KMS-11 (cell line): ENCODE results near the gene ADAMTS19.

Experiments used
- H2AFZ ChIP-seq: fragments of 200-600 bp; sonication (generic); 2 replicates; pipeline ENCODE4 v1.6.1; 2016; ENCODE audit warnings: antibody characterized with exemption, mixed run types, low read depth
- H3K27ac ChIP-seq: fragments of 200-600 bp; sonication (generic); 2 replicates; pipeline ENCODE4 v1.6.1; 2016; ENCODE audit warnings: mild to moderate bottlenecking, mixed run types
- H3K27me3 ChIP-seq: fragments of 200-600 bp; sonication (generic); 2 replicates; pipeline ENCODE4 v1.6.1; 2017; ENCODE audit warnings: mild to moderate bottlenecking, low read depth, mixed run types, moderate library complexity; ENCODE audit not compliant: insufficient read depth
- H3K36me3 ChIP-seq: fragments of 200-600 bp; sonication (generic); 2 replicates; pipeline ENCODE4 v1.6.1; 2017; ENCODE audit warnings: mild to moderate bottlenecking, mixed run types; ENCODE audit not compliant: insufficient read depth
- H3K4me1 ChIP-seq: fragments of 200-600 bp; sonication (generic); 2 replicates; pipeline ENCODE4 v1.6.1; 2016; ENCODE audit warnings: mild to moderate bottlenecking, low read depth, mixed run types; ENCODE audit not compliant: poor library complexity, severe bottlenecking
- H3K4me2 ChIP-seq: fragments of 200-600 bp; sonication (generic); 2 replicates; pipeline ENCODE4 v1.7.0; 2016; ENCODE audit warnings: mild to moderate bottlenecking, mixed run types
- H3K4me3 ChIP-seq: fragments of 200-600 bp; sonication (generic); IDR thresholded peaks from 2 replicates; pipeline ENCODE4 v1.6.1; 2017; ENCODE audit warnings: low read depth, low read length, mixed read lengths; ENCODE audit not compliant: insufficient read depth
- H3K79me2 ChIP-seq: fragments of 200-600 bp; sonication (generic); 2 replicates; pipeline ENCODE4 v1.6.1; 2016; ENCODE audit warnings: low read depth, mixed run types; ENCODE audit not compliant: insufficient read depth
- H3K9ac ChIP-seq: fragments of 200-600 bp; sonication (generic); 2 replicates; pipeline ENCODE4 v1.6.1; 2016; ENCODE audit warnings: mild to moderate bottlenecking, mixed run types
- H4K20me1 ChIP-seq: fragments of 200-600 bp; sonication (generic); 2 replicates; pipeline ENCODE4 v1.6.1; 2016; ENCODE audit warnings: mild to moderate bottlenecking, mixed run types; ENCODE audit not compliant: insufficient read depth
- CTCF ChIP-seq: fragments of 200-600 bp; sonication (generic); conservative IDR thresholded peaks from 2 replicates; pipeline ENCODE4 v1.6.1; 2017; ENCODE audit warnings: low read depth, mild to moderate bottlenecking, antibody characterized with exemption, low read length, moderate library complexity, mixed read lengths

The ADAMTS19 gene

GRCh38 chr5:129768735-129769134 is 308.6 kb downstream of the ADAMTS19 start:
- H4K20me1 ChIP-seq, result no peaks in the 10 kb centered on the region
- no peak overlapping the region for H3K4me3 ChIP-seq
- H3K79me2 ChIP-seq, result no peaks in the 10 kb centered on the region
- no peak for TF ChIP-seq CTCF
- no peak overlapping the region for H2AFZ ChIP-seq
- no peaks in the 10 kb centered on the region for H3K36me3 ChIP-seq
- no peak overlapping the region for H3K4me2 ChIP-seq
- H3K27ac ChIP-seq, result no peak overlapping the region
- H3K4me1 ChIP-seq, result peaks cover 6% of the 10 kb centered on the region
- H3K27me3 ChIP-seq, result no peaks in the 10 kb centered on the region
- H3K9ac ChIP-seq, result no peak overlapping the region

GRCh38 chr5:129770024-129770820 is 310.1 kb downstream of the ADAMTS19 start:
- H3K79me2 ChIP-seq, result no peaks in the 10 kb centered on the region
- TF ChIP-seq CTCF, result no peak
- no peaks in the 10 kb centered on the region for H3K27me3 ChIP-seq
- no peak overlapping the region for H3K4me3 ChIP-seq
- no peak overlapping the region for H3K4me2 ChIP-seq
- no peak overlapping the region for H2AFZ ChIP-seq
- H3K9ac ChIP-seq, result no peak overlapping the region
- no peak overlapping the region for H3K27ac ChIP-seq
- H3K4me1 ChIP-seq, result peaks cover 6% of the 10 kb centered on the region
- H4K20me1 ChIP-seq, result no peaks in the 10 kb centered on the region
- H3K36me3 ChIP-seq, result no peaks in the 10 kb centered on the region

GRCh38 chr5:129771058-129771838 is 311.1 kb downstream of the ADAMTS19 start:
- H3K9ac ChIP-seq, result no peak overlapping the region
- peak overlapping the region; percentile 72 for H2AFZ ChIP-seq
- H3K4me2 ChIP-seq, result peak overlapping the region; percentile 43
- H3K79me2 ChIP-seq, result no peaks in the 10 kb centered on the region
- peak; percentile 90 for TF ChIP-seq CTCF
- no peak overlapping the region for H3K4me3 ChIP-seq
- no peaks in the 10 kb centered on the region for H4K20me1 ChIP-seq
- H3K36me3 ChIP-seq, result no peaks in the 10 kb centered on the region
- H3K27ac ChIP-seq, result no peak overlapping the region
- no peaks in the 10 kb centered on the region for H3K27me3 ChIP-seq
- H3K4me1 ChIP-seq, result peaks cover 6% of the 10 kb centered on the region

- Histone ChIP-seq H4K20me1 (no peaks in the 10 kb centered on the region), H2AFZ (no peak overlapping the region), H3K79me2 (no peaks in the 10 kb centered on the region), H3K27me3 (no peaks in the 10 kb centered on the region), H3K27ac (no peak overlapping the region), H3K9ac (no peak overlapping the region), H3K36me3 (no peaks in the 10 kb centered on the region), H3K4me3 (no peak overlapping the region), H3K4me1 (peaks cover 6% of the 10 kb centered on the region), H3K4me2 (no peak overlapping the region)
- no peak for TF ChIP-seq CTCF
These were observed 313.3 kb downstream of the ADAMTS19 start for GRCh38 chr5:129773376-129773775.
